K562 (cell line): ENCODE data around the gene GDF15. TPM values are rescaled to one million over a fixed set of nuclear protein-coding genes. Genes with fewer than 3 reads are reported as not detected.

ENCODE experiments used
- ATAC-seq: fragments of 200-7000 bp; cut with Tn5 transposase; 3 replicates; pipeline ENCODE4 v1.9.1; 2020; ENCODE audit warnings: moderate library complexity
- BruUV-seq: library from RNA; stranded (reverse); fragments of 400-500 nt; replicated peaks from 2 replicates; lab custom pipeline; 2021; lab: Mats Ljungman, UMichigan
- CTCF ChIA-PET: fragments of 300-600 bp; formaldehyde crosslinking; extraction: SDS; loops from one replicate; lab custom pipeline; 2021; ENCODE audit warnings: low intra/inter-chr PET ratio; lab: Yijun Ruan, JAX
- POLR2A ChIA-PET: fragments of 300-600, 350-650 bp; sonication (Branson Sonifier 250); formaldehyde crosslinking; extraction: SDS; loops from one replicate; lab custom pipeline; 2021; ENCODE audit warnings: antibody characterized with exemption, inconsistent platforms; lab: Yijun Ruan, JAX
- DNase-seq, 4 experiments: peaks; one replicate each; pipeline versions ENCODE4 v3.0.0 to v3.0.0-alpha.2; 2011 to 2018; ENCODE audit warnings: low spot score in 3 of 4, mixed read lengths in 3 of 4; ENCODE audit errors: extremely low read depth in 1 of 4
- FAIRE-seq: peaks from 2 replicates; lab custom pipeline; 2011; peaks lifted over from hg19 to GRCh38; lab: Jason Lieb, UNC
- H2AFZ ChIP-seq: 2 replicates; pipeline ENCODE4 v1.6.0; 2011; ENCODE audit warnings: low read depth, low read length, control low read depth, inconsistent platforms
- H3K27ac ChIP-seq: fragments of 200-600 bp; 3 replicates; pipeline ENCODE4 v1.8.0; 2011; ENCODE audit warnings: low read depth, mild to moderate bottlenecking, control low read depth, inconsistent platforms, low read length, moderate library complexity, mixed read lengths; ENCODE audit errors: extremely low read depth
- H3K27me3 ChIP-seq, 2 experiments: fragments of 300-600 bp in 1 of 2; 2 replicates in 1 of 2; 3 replicates in 1 of 2; pipeline versions ENCODE4 v1.6.0 to v1.8.0; 2011; ENCODE audit warnings: inconsistent platforms in 2 of 2, low read length in 2 of 2, mild to moderate bottlenecking in 1 of 2, mixed read lengths in 1 of 2, moderate library complexity in 1 of 2; ENCODE audit not compliant: control insufficient read depth in 2 of 2, insufficient read depth in 2 of 2
- H3K36me3 ChIP-seq: fragments of 300-600 bp; 3 replicates; pipeline ENCODE4 v1.8.0; 2011; ENCODE audit warnings: mild to moderate bottlenecking, low read length, inconsistent platforms; ENCODE audit not compliant: control insufficient read depth, insufficient read depth
- H3K4me1 ChIP-seq, 2 experiments: fragments of 200-600 bp in 1 of 2; replicated peaks in 1 of 2; 2 replicates in 1 of 2; 3 replicates in 1 of 2; pipeline versions ENCODE4 v1.5.1 to v1.8.0; 2011; ENCODE audit warnings: inconsistent platforms in 2 of 2, low read length in 2 of 2, mild to moderate bottlenecking in 1 of 2, mixed read lengths in 1 of 2, moderate library complexity in 1 of 2; ENCODE audit not compliant: control insufficient read depth in 2 of 2, insufficient read depth in 2 of 2
- H3K4me2 ChIP-seq: 2 replicates; pipeline ENCODE4 v1.6.1; 2011; ENCODE audit warnings: low read length, control low read depth, inconsistent platforms, mixed read lengths; ENCODE audit not compliant: insufficient read depth
- H3K4me3 ChIP-seq: fragments of 200-600 bp; sonication (generic), shearing (Covaris generic); 2 replicates; pipeline ENCODE4 v1.5.1; 2016; ENCODE audit warnings: control low read depth, inconsistent platforms
- H3K79me2 ChIP-seq: fragments of 200-600 bp; 3 replicates; pipeline ENCODE4 v1.8.0; 2011; ENCODE audit warnings: low read length, inconsistent platforms; ENCODE audit not compliant: control insufficient read depth, insufficient read depth
- H3K9ac ChIP-seq, 2 experiments: 2 replicates each; pipeline versions ENCODE4 v1.6.0 to v1.6.1; 2011; ENCODE audit warnings: low read depth in 2 of 2, low read length in 2 of 2, control low read depth in 1 of 2, inconsistent platforms in 1 of 2, mild to moderate bottlenecking in 1 of 2, mixed read lengths in 1 of 2; ENCODE audit not compliant: insufficient read depth in 1 of 2
- H3K9me1 ChIP-seq: one replicate; pipeline ENCODE4 v1.6.0; 2011; ENCODE audit warnings: inconsistent platforms, mild to moderate bottlenecking, low read length, moderate library complexity; ENCODE audit not compliant: control insufficient read depth, insufficient read depth
- H3K9me3 ChIP-seq: replicated peaks from 2 replicates; pipeline ENCODE4 v1.5.1; 2011; ENCODE audit warnings: low read depth, low read length, inconsistent platforms; ENCODE audit not compliant: control insufficient read depth, insufficient read depth
- H4K20me1 ChIP-seq: replicated peaks from 2 replicates; pipeline ENCODE4 v1.6.1; 2011; ENCODE audit warnings: low read length, inconsistent platforms, mixed read lengths; ENCODE audit not compliant: control insufficient read depth, insufficient read depth
- CCNT2 ChIP-seq: IDR thresholded peaks from 2 replicates; pipeline ENCODE4 v1.6.1; 2011; ENCODE audit warnings: borderline replicate concordance, low read depth, mild to moderate bottlenecking, moderate library complexity, mixed read lengths, low read length; ENCODE audit not compliant: insufficient read length; ENCODE audit errors: extremely low read depth
- FOXJ3 ChIP-seq: sonication (generic); formaldehyde crosslinking; IDR thresholded peaks from 2 replicates; pipeline ENCODE4 v1.4.0; 2020; ENCODE audit warnings: mild to moderate bottlenecking, missing genetic modification reagents
- HCFC1 ChIP-seq: IDR thresholded peaks from 2 replicates; pipeline ENCODE4 v1.6.1; 2012; ENCODE audit warnings: low read depth, low read length, improper control_type of control experiment
- KDM2B ChIP-seq: fragments of 250-450 bp; sonication (Bioruptor Pico); IDR thresholded peaks from 2 replicates; pipeline ENCODE4 v1.8.0; 2021; ENCODE audit warnings: mild to moderate bottlenecking, moderate library complexity
- NRF1 ChIP-seq, 2 experiments: fragments of 450-650 bp; IDR thresholded peaks in 1 of 2; conservative IDR thresholded peaks in 1 of 2; 2 replicates each; pipeline ENCODE4 v1.6.1; 2014; ENCODE audit warnings: mild to moderate bottlenecking in 2 of 2
- POLR2A ChIP-seq: fragments of 450-650 bp; conservative IDR thresholded peaks from 2 replicates; pipeline ENCODE4 v1.6.1; 2016
- TBP ChIP-seq: optimal IDR thresholded peaks from 2 replicates; pipeline ENCODE3; 2011; ENCODE audit warnings: low read depth, low read length, improper control_type of control experiment
- ZNF121 ChIP-seq: sonication (generic); formaldehyde crosslinking; conservative IDR thresholded peaks from 2 replicates; pipeline ENCODE4 v1.8.0; 2022; ENCODE audit warnings: missing genetic modification reagents
- ZNF184 ChIP-seq: sonication (generic); formaldehyde crosslinking; IDR thresholded peaks from 2 replicates; pipeline ENCODE4 v1.5.0; 2020; ENCODE audit warnings: missing genetic modification reagents
- ZNF263 ChIP-seq: sonication (generic); formaldehyde crosslinking; IDR thresholded peaks from 2 replicates; pipeline ENCODE4 v1.8.0; 2022; ENCODE audit warnings: mild to moderate bottlenecking, missing genetic modification reagents, borderline replicate concordance
- WGBS: fragments of 100-300 bp; shearing (Covaris generic); methylation state at CpG from one replicate; pipeline ENCODE4 v1.1.6; 2016; ENCODE audit warnings: low coverage, mixed read lengths; ENCODE audit not compliant: insufficient coverage; ENCODE audit errors: missing lambda C conversion rate; 5-methylcytosine and 5-hydroxymethylcytosine counted together
- in situ Hi-C: fragments of 300-500 bp; cut with MboI; formaldehyde crosslinking; loops from 4 replicates; pipeline ENCODE4 v1.15.0; 2018; ENCODE audit warnings: inconsistent platforms, mixed read lengths
- intact Hi-C: fragments of 100-400 bp; cut with micrococcal nuclease; formaldehyde crosslinking; loops from 2 replicates; pipeline ENCODE4 v1.14.2; 2022
- polyA plus RNA-seq, 8 experiments: library from polyadenylated mRNA; depleted of rRNA in 4 of 8; stranded (reverse) in 5 of 8; unstranded in 3 of 8; fragments of >200 nt; fragmentation: Nextera tagmentation in 2 of 8; fragmentation: Illumina TruSeq in 1 of 8; extraction: Ambion mirVana in 2 of 8; extraction: Trizol in 1 of 8; gene quantifications; 2 replicates each; pipeline versions ENCODE4 v1.2.1 to v1.2.3, GENCODE V29; 2011 to 2014; ENCODE audit warnings: inconsistent platforms in 1 of 8, missing spikeins in 1 of 8
- total RNA-seq, 7 experiments: library from RNA; depleted of rRNA in 6 of 7; stranded (reverse); fragments of >200 nt in 6 of 7; fragmentation: Illumina TruSeq in 2 of 7; extraction: Trizol in 2 of 7; gene quantifications; 2 replicates each; pipeline versions ENCODE4 v1.2.1 to v1.2.3, GENCODE V29; 2011 to 2021; ENCODE audit warnings: low replicate concordance in 1 of 7
- TF ChIP-seq, protein P1 (sequence below): fragments of 450-650 bp; IDR thresholded peaks from one replicate; pipeline ENCODE4 v1.6.1; 2018; ENCODE audit warnings: mild to moderate bottlenecking, moderate library complexity; ENCODE audit not compliant: partially characterized antibody
- TF ChIP-seq, protein P2 (sequence below): fragments of 250-450 bp; sonication (Bioruptor Pico); IDR thresholded peaks from 2 replicates; pipeline ENCODE4 v1.5.0; 2020; ENCODE audit warnings: mild to moderate bottlenecking, borderline replicate concordance
- TF ChIP-seq, protein P3 (sequence below): fragments of 200-800 bp; sonication (Bioruptor generic); IDR thresholded peaks from 2 replicates; pipeline ENCODE4 v1.6.1; 2017; ENCODE audit warnings: missing genetic modification characterization, missing compliant biosample characterization

GDF15 gene
- total and polyA plus RNA-seq, 9 of the 15 experiments (the other 6 are each of a cell fraction or from before 2014, with no cell fraction given) = 2.3 to 82.4 (median 12.5) TPM

DNA sequence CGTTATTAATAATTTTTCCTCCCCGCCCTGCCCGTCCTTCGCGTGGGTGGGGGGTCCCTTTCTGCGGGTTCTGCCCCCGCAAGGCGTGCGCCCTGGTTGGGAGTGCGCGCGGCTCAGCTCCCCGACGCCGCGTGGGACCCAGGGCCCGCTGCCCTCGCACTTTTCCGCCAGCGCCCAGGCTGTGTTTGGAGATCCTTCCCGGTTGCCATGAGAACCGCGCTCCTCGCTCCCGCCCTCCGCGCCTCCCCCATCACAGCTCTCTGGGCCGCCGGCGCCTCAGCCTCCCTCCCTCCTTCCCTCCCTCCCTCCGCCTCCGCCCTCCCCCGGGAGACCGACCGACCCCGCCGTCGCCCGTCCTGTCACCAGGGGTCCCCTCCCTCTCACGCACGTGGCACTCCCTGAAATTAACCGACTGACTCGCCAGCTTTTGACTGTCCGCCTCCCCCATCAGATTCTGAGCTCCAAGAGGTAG, 30.9 kb downstream of the GDF15 start:
- no peaks in the 10 kb centered on the region for H3K27me3 ChIP-seq
- H3K9ac ChIP-seq = peak overlapping the region; percentile 90 to 93
- intact Hi-C loops = loop anchor here (5.0 kb wide), 1 partner anchor 215 kb away; the partner anchor contains the start of gene RAB3A
- peaks cover 6% of the 10 kb centered on the region; the same call in 1 of the 3 replicates for H3K36me3 ChIP-seq
- peaks cover 10% of the 10 kb centered on the region; the same call in 1 of the 2 replicates for H4K20me1 ChIP-seq
- WGBS = under 1% methylated on average over 26 of the region's 44 CpGs
- peak; percentile 62 for ATAC-seq
- H2AFZ ChIP-seq = peak overlapping the region; percentile 77
- DNase-seq = peak; percentile 74 to 97 (median 82)
- CTCF ChIA-PET = no interaction called here
- no TSS peak for BruUV-seq
- no peaks in the 10 kb centered on the region for H3K9me3 ChIP-seq
- H3K79me2 ChIP-seq = peaks cover 41% of the 10 kb centered on the region
- in situ Hi-C loops = loop anchor here (10.0 kb wide), 1 partner anchor 322 kb away; the partner anchor contains the start of gene MAST3
- POLR2A ChIA-PET = interaction anchor here (0.5 to 11.1 kb wide), 10 partner anchors 12 to 647 kb away, joined by 3 to 244 read pairs (median 3); partner anchors contain the start of genes GDF15, JUND and SLC25A42
- H3K4me2 ChIP-seq = peak overlapping the region; percentile 88
- peak overlapping the region; percentile 97 for H3K27ac ChIP-seq
- H3K9me1 ChIP-seq = no peaks in the 10 kb centered on the region
- H3K4me1 ChIP-seq = peaks cover 51 to 86% of the 10 kb centered on the region in 2 experiments
- peak overlapping the region; percentile 60 for H3K4me3 ChIP-seq
- peak; percentile 64 for FAIRE-seq
- TF ChIP-seq POLR2A (peak; percentile 64; the same call in 1 of the 2 replicates), FOXJ3 (CRISPR knock-in tag) (peak; percentile 76), HCFC1 (peak; percentile 26; the same call in 1 of the 2 replicates), TBP (peak; percentile 37), NRF1 (conservative IDR thresholded peaks at IDR 0.05 in 1 of 2, IDR thresholded peaks at IDR 0.05 in 1 of 2) (peak; percentile 42 to 44; a peak in 1 of 4 replicates), CCNT2 (peak; percentile 62), ZNF184 (CRISPR knock-in tag) (no peak), ZNF121 (no peak), ZNF263 (CRISPR knock-in tag) (peak; percentile 49; the same call in 1 of the 2 replicates), KDM2B (CRISPR knock-in tag) (no peak)
- TF ChIP-seq, protein P1, sequence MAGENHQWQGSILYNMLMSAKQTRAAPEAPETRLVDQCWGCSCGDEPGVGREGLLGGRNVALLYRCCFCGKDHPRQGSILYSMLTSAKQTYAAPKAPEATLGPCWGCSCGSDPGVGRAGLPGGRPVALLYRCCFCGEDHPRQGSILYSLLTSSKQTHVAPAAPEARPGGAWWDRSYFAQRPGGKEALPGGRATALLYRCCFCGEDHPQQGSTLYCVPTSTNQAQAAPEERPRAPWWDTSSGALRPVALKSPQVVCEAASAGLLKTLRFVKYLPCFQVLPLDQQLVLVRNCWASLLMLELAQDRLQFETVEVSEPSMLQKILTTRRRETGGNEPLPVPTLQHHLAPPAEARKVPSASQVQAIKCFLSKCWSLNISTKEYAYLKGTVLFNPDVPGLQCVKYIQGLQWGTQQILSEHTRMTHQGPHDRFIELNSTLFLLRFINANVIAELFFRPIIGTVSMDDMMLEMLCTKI = no peak
- TF ChIP-seq, protein P2, sequence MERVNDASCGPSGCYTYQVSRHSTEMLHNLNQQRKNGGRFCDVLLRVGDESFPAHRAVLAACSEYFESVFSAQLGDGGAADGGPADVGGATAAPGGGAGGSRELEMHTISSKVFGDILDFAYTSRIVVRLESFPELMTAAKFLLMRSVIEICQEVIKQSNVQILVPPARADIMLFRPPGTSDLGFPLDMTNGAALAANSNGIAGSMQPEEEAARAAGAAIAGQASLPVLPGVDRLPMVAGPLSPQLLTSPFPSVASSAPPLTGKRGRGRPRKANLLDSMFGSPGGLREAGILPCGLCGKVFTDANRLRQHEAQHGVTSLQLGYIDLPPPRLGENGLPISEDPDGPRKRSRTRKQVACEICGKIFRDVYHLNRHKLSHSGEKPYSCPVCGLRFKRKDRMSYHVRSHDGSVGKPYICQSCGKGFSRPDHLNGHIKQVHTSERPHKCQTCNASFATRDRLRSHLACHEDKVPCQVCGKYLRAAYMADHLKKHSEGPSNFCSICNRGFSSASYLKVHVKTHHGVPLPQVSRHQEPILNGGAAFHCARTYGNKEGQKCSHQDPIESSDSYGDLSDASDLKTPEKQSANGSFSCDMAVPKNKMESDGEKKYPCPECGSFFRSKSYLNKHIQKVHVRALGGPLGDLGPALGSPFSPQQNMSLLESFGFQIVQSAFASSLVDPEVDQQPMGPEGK = no peak
- TF ChIP-seq, protein P3, sequence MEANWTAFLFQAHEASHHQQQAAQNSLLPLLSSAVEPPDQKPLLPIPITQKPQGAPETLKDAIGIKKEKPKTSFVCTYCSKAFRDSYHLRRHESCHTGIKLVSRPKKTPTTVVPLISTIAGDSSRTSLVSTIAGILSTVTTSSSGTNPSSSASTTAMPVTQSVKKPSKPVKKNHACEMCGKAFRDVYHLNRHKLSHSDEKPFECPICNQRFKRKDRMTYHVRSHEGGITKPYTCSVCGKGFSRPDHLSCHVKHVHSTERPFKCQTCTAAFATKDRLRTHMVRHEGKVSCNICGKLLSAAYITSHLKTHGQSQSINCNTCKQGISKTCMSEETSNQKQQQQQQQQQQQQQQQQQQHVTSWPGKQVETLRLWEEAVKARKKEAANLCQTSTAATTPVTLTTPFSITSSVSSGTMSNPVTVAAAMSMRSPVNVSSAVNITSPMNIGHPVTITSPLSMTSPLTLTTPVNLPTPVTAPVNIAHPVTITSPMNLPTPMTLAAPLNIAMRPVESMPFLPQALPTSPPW (CRISPR knock-in tag) = peak; percentile 80
